Activated CD4-positive, alpha-beta T cell treated with anti-CD3 and anti-CD28 coated beads, Interleukin-2, amount 50 U/mL, for 48 hours (primary cell): ENCODE results near the gene GTF2H1.
A peak's percentile ranks its signal among the peaks of the same experiment; 100 is the strongest.

Experiments used
- DNase-seq, 2 experiments: peaks; one replicate each; pipeline ENCODE4 v3.0.0-alpha.2; 2020

GTF2H1 gene

GRCh38 chr11:18321969-18322711 lies at the start of gene GTF2H1, which contains the start of gene HPS5:
Gene GTF2H1 (plus strand): TSS chr11:18322567. CDS start chr11:18333075, 10,508 bp downstream.
Gene HPS5 (minus strand): TSS chr11:18322140. CDS start chr11:18317858, 4,282 bp downstream.
- peak; percentile 93 to 96 for DNase-seq

DNA sequence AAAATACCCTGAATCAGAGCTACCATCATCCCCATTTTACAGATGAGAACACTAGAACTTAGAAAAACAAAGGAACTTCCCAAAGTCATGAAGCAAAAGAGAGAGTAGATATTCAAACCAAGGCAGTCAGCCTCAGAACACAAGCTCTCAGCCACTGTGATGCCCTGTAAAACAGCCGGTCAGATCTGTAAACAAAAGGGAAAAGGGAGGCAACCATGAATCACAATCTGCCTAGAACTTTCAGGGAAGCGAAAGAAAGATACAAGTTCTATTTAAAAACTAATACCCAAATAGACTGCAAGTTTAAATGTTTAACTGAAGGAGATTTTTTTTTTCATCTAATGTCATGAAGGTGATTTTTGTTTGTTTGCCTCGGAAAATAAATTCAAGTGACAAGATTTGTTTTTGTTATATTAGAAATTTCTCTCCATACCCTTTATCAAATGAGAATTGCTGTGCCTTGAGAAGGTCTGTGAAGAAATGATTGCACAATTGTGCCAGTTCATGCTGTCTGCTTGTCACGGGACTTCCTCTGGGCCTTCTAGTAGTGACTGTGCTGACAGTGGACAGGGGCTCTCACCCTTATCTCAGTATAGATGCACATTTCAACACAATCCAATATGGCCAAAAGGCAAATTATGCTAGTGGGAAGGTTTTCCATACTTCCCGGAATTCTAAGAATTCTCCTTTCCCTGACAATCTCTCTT lies 44.6 kb upstream of the GTF2H1 start:
- no peak for DNase-seq

- DNase-seq, result no peak
These were observed 41.8 kb upstream of the GTF2H1 start for GRCh38 chr11:18280438-18281045.

DNA sequence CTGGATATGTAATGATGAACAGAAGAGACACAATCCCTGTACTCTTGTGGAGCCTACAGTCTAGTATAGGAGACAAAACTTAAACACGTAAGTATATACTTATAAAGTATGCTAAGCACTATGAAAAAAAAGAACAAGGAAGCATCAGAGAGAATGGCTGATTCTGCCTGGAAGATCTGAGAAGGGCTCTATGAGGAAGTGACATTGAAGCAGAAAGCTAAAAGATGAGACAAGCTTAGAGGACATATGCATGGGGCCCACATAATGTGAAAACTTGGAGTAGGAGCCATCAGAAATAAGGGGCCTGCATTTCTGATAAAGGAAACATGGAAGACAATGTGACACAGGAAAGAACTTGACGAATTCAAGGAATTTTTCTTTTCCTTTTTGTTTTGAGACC lies 39.7 kb upstream of the GTF2H1 start:
- no peak for DNase-seq

GRCh38 chr11:18285841-18286240 lies 36.5 kb upstream of the GTF2H1 start:
- DNase-seq, result no peak

- no peak for DNase-seq
These were observed 33.5 kb upstream of the GTF2H1 start for GRCh38 chr11:18288911-18289310.

- no peak for DNase-seq
These were observed 27.5 kb upstream of the GTF2H1 start for GRCh38 chr11:18294862-18295261.

- DNase-seq, result no peak
These were observed 27.1 kb upstream of the GTF2H1 start for GRCh38 chr11:18295316-18295715.

DNA sequence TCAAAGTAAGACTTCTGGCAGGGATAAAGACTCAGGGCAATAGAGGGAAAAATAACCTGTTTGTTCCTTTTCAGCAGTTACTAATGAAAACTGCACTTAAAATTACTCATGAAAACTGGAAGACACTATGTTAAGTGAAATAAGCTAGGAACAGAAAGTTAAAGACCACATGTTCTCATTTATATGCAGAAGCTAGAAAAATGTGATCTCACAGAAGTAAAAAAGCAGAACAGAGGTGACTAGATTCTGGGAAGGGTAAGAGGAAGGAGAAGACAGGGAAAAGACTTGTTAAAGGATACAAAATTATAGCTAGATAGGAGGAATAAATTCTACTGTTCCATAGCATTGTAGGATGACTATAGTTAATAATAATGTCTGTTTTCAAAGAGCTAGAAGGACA lies 22.6 kb upstream of the GTF2H1 start:
- no peak for DNase-seq

DNA sequence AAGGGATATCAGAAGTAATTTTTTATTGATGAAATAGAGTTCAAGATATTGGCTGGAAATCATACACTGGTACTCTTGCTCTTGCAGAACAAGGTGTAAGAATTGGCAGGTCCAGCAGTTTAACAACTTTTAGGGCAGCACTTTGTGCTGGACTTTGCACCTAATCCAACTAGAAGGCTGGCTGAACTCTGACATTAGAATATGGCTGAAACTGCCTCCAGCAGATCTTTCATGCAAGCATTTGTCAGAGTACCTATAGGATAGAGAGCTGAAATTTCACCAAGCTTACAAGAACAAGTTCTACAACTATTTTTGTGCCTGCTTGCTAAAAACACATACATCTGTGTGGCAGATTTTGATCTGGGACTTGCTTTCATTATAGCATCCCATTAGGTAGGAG lies 17.6 kb upstream of the GTF2H1 start:
- no peak for DNase-seq

DNA sequence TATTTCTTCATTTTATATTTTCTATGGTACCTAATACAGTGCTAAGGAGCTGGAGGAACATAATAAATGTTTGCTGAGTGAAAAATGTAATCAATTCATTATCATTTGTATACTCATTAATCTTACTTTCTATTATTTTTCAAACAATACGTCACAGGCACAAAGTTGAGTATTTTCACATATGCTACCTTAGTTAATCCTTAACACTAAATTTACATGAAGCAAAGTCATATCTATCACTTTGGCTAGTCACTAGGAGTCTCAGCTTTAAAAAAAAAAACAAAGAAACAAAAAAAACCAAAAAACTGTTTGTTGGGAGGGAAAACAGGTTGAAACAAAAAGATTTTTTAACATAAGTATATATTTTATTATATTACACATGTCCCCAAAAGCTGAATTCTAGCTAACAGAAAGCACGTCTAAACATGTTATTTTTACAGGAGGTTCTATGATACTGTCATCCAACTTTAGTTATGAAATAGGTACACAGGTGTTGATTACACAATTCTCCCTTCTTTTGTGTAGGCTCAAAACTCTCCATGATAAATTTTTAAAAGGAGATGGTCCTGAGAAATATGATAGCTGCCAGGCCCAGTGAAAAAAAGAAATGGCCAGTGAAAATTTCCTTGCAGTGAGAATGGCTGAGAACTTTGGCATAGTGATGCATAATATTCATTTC lies 14.8 kb upstream of the GTF2H1 start:
- no peak for DNase-seq

DNA sequence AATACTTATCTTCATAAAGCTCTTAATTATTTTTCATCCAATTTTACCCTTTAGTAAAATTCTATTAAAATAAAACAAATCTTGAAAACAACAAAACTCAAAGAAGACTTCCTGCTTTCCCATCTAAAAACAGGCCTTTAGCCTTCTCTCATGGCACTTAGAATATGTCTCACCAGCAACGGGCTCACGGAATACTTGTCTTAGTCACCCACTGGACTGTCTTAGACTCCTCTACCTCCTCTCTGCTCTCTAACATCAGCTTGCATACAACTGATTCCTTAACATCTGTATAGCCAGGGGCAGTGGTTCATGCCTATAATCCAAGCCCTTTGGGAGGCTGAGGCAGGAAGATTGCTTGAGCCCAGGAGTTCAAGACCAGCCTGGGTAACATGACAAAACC lies 14.1 kb upstream of the GTF2H1 start:
- no peak for DNase-seq

DNA sequence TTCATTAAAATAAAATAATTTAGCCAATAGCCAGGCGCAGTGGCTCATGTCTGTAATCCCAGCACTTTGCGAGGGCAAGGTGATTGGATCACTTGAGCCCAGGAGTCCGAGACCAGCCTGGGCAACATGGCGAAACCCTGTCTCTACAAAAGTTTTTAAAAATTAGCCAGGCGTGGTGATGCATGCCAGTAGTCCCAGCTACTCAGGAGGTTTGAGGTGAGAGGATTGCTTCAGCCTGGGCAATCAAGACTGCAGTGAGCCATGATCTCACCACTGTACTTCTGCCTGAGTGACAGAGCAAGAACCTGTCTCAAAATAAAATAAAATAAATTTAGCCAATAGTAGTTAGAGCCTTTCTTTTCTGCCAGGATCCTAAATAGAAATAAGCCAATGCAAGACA lies 12.7 kb upstream of the GTF2H1 start:
- no peak for DNase-seq

- DNase-seq, result no peak
These were observed 11.5 kb upstream of the GTF2H1 start for GRCh38 chr11:18310800-18311340.

DNA sequence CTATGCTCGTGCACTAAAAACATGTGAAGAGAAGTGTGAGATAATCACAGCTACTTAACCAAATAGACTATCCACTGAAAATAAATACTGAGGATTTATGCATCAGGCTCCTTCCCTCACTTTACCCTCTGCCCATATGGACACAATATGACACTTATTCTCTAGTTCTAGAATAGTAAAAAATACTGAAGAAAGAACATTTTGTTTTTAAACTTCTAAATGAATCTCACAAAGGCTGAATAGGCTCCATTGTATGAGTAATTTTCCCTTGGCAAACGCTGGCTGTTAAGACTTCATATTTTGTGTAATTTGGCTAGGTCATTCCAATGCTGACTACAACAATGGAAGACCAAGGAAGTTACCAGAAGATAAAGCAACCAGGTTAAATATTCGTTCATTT lies 10.4 kb upstream of the GTF2H1 start:
- no peak for DNase-seq

DNA sequence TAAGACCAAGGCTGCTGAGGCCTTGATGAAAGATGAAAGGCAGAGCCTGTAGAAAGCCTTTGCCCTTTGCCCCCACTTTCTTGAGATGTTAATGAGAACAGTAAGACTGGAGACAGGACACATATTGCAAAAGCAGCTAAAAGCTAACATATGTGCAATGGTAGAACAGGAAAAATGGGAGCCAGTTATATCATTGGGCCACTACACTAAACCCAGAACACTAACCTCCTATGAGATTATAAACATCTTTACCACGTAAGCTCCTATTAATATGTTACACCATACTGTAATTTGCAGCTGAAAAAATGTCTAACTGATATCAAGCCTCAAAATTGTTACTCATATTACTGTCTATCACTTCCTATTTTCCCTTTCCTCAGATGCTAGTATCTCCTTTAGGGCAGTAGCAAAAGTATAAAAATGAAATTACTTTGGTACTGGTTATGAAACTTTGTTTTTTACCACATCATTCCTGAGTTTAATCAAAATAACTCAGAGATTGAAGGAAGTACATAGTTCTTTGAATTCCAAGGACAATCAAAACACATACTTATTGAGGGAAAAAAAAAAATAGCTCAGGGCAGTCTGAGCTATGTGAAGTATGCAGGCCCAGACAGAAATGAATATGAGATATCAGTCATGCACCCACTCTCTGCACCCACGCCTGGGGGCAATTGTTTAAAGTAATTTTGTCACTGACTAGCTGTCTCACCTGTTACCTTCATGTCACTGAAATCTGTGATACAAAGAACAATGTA lies 9.5 kb upstream of the GTF2H1 start:
- DNase-seq, result no peak

- no peak for DNase-seq
These were observed 8.2 kb upstream of the GTF2H1 start for GRCh38 chr11:18313965-18314763.

DNA sequence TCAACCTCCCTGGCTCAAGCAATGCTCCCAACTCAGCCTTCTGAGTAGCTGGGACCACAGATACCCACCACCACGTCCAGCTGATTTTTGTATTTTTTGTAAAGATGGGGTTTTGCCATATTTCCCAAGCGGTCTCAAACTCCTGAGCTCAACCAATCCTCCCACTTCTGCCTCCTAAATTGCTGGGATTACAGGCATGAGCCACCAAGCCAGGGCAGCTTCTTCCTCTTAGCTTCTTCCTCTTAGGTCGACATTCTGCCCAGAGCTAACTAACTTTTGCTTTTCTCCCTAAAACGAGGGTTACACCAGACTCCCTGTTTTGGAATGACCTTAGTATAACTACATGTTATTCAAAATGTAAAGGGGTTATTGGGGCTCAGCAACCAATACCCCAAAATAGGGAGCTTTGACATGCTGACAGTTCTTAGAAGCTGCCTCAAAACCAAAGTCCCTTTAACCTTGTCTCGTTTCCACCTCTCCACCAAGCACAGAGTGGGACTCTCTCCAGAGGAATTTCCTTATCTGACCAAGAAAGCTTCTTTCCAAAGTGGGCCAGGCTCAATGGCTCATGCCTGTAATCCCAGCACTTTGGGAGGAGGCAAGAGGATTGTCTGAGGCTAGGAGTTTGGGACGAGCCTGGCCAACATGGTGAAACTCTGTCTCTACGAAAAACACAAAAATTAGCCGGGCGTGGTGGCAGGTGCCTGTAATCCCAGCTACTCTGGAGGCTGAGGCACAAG lies 7.4 kb upstream of the GTF2H1 start:
- no peak for DNase-seq

DNA sequence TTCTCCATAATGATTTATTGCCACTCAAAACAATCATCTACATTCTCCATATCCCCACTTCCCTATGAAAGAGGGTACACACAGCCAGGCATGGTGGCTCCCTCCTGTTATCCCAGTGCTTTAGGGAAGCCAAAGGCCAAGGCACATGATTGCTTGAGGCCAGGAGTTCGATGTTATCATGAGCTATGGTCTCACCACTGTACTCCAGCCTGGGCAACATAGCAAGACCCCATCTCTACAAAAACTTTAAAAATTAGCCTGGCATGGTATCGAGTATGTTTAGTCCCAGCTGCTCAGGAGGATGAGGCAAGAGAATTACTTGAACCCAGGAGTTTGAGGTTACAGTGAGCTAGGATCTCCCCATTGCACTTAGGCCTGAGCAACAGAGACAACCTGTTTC lies 6.5 kb upstream of the GTF2H1 start:
- no peak for DNase-seq

DNA sequence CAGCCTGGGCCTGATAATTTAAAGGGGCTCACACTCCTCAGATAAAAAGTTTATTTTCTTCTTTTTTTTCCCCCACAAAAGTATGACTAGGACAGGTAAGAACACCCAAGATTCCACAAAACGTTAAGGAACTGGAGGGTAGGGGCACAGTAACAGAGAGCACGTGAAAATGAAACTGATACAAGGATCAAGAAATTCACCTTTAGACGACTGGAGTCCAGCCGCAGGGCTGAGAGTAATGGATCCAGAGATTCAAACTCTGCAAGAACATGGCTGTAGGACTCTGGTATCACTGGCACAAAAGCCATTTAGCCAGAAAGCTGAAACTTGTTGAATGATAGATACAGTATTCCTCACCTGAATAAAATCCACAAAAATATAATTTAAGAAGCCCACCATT lies 4.8 kb upstream of the GTF2H1 start:
- DNase-seq, result no peak

DNA sequence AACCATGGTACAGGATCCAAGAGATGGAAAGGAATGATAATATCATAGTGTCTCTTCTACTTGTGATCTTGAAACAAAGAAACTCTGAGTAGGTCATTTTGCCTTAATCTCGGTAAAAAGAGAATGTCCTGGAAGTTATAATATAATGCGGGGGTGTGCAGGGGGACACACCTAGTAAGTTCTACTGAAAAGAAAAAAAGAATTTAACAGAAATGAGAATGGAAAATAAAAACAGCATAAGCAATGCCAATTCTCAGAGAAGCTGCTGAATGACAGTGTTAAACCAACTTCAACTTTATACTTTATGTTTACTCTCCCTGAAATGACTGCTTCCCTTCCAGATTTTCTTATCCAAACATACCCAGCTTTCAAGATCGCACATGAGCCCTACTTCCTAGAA lies 2.5 kb upstream of the GTF2H1 start:
- DNase-seq, result no peak
